ENCODE measurements around the gene SETD1B. TPM values are rescaled to one million over a fixed set of nuclear protein-coding genes. Genes with fewer than 3 reads are reported as not detected.
"Not testable (repeated sequence)": the region's sequence is repeated elsewhere in the genome, so short reads cannot be mapped to it uniquely, and the experiment has no call there.

SETD1B gene
- total RNA-seq: 5.0 and 5.8 TPM in 2 replicates

GRCh38 chr12:121803861-121804416, at the start of gene SETD1B:
Gene SETD1B (plus strand): TSS chr12:121804009. CDS start chr12:121804738, 729 bp downstream.
- Histone ChIP-seq H4K20me1 (ENCODE audit: insufficient read depth, low read length) (peaks cover 27% of the 10 kb centered on the region), H3K4me3 (ENCODE audit: insufficient read depth, low read length) (peak within 1 kb of the TSS; percentile 86), H3K27me3 (ENCODE audit: insufficient read depth, low read length) (no peaks in the 10 kb centered on the region), H3K4me2 (ENCODE audit: insufficient read depth, low read length) (peak within 1 kb of the TSS; percentile 99), H3K4me1 (ENCODE audit: insufficient read depth, low read length) (peaks cover 41% of the 10 kb centered on the region), H3K9me3 (ENCODE audit: low read depth, low read length) (no peaks in the 10 kb centered on the region), H2AFZ (ENCODE audit: low read length) (peak within 1 kb of the TSS; percentile 77), H3K79me2 (ENCODE audit: insufficient read depth, low read length) (peaks cover 61% of the 10 kb centered on the region), H3K27ac (ENCODE audit: low read depth, low read length) (peak within 1 kb of the TSS; percentile 99), H3K36me3 (ENCODE audit: insufficient read depth, low read length) (peaks cover 19% of the 10 kb centered on the region)
- peak; percentile 91 for DNase-seq (ENCODE audit: insufficient read length, low spot score, missing footprints)
- no peak for TF ChIP-seq CTCF (IDR thresholded peaks at IDR 0.05; ENCODE audit: extremely low read depth, low read depth, low read length)

GRCh38 chr12:121754836-121755235, 49.0 kb upstream of the SETD1B start:
- no peak overlapping the region for H3K27ac ChIP-seq (ENCODE audit: low read depth, low read length)
- H3K4me1 ChIP-seq (ENCODE audit: insufficient read depth, low read length): no peaks in the 10 kb centered on the region
- no peak overlapping the region for H2AFZ ChIP-seq (ENCODE audit: low read length)
- H3K9me3 ChIP-seq (ENCODE audit: low read depth, low read length): no peaks in the 10 kb centered on the region
- H3K27me3 ChIP-seq (ENCODE audit: insufficient read depth, low read length): no peaks in the 10 kb centered on the region
- no peaks in the 10 kb centered on the region for H3K79me2 ChIP-seq (ENCODE audit: insufficient read depth, low read length)
- no peak overlapping the region for H3K4me3 ChIP-seq (ENCODE audit: insufficient read depth, low read length)
- no peak overlapping the region for H3K4me2 ChIP-seq (ENCODE audit: insufficient read depth, low read length)
- H3K36me3 ChIP-seq (ENCODE audit: insufficient read depth, low read length): no peaks in the 10 kb centered on the region
- H4K20me1 ChIP-seq (ENCODE audit: insufficient read depth, low read length): no peaks in the 10 kb centered on the region
- peak; percentile 32 for DNase-seq (ENCODE audit: insufficient read length, low spot score, missing footprints)
- TF ChIP-seq CTCF (IDR thresholded peaks at IDR 0.05; ENCODE audit: extremely low read depth, low read depth, low read length): no peak

- Histone ChIP-seq H3K4me2 (ENCODE audit: insufficient read depth, low read length) (no peak overlapping the region), H4K20me1 (ENCODE audit: insufficient read depth, low read length) (no peaks in the 10 kb centered on the region), H3K79me2 (ENCODE audit: insufficient read depth, low read length) (no peaks in the 10 kb centered on the region), H3K27ac (ENCODE audit: low read depth, low read length) (no peak overlapping the region), H3K9me3 (ENCODE audit: low read depth, low read length) (no peaks in the 10 kb centered on the region), H3K4me3 (ENCODE audit: insufficient read depth, low read length) (no peak overlapping the region), H3K4me1 (ENCODE audit: insufficient read depth, low read length) (no peaks in the 10 kb centered on the region), H3K27me3 (ENCODE audit: insufficient read depth, low read length) (no peaks in the 10 kb centered on the region), H3K36me3 (ENCODE audit: insufficient read depth, low read length) (no peaks in the 10 kb centered on the region), H2AFZ (ENCODE audit: low read length) (no peak overlapping the region)
- no peak for TF ChIP-seq CTCF (IDR thresholded peaks at IDR 0.05; ENCODE audit: extremely low read depth, low read depth, low read length)
- DNase-seq (ENCODE audit: insufficient read length, low spot score, missing footprints): no peak
These were observed 48.2 kb upstream of the SETD1B start for GRCh38 chr12:121755591-121755990.

GRCh38 chr12:121758536-121758935, 45.3 kb upstream of the SETD1B start:
- H3K27ac ChIP-seq (ENCODE audit: low read depth, low read length); H3K9me3 ChIP-seq (ENCODE audit: low read depth, low read length); H2AFZ ChIP-seq (ENCODE audit: low read length); H3K27me3 ChIP-seq (ENCODE audit: insufficient read depth, low read length); H3K4me2 ChIP-seq (ENCODE audit: insufficient read depth, low read length); H4K20me1 ChIP-seq (ENCODE audit: insufficient read depth, low read length); H3K79me2 ChIP-seq (ENCODE audit: insufficient read depth, low read length); DNase-seq (ENCODE audit: insufficient read length, low spot score, missing footprints); H3K4me3 ChIP-seq (ENCODE audit: insufficient read depth, low read length); H3K36me3 ChIP-seq (ENCODE audit: insufficient read depth, low read length); H3K4me1 ChIP-seq (ENCODE audit: insufficient read depth, low read length): not testable (repeated sequence)
